Measurements from ENCODE around the gene SUPT3H.

The SUPT3H gene

GRCh38 chr6:44789061-44789460, 588.7 kb downstream of the SUPT3H start:
- H3K9ac ChIP-seq (ENCODE audit: insufficient read length): no peak overlapping the region
- H3K9me3 ChIP-seq (ENCODE audit: low read depth, low read length): no peaks in the 10 kb centered on the region
- TF ChIP-seq POLR2AphosphoS5 (IDR thresholded peaks at IDR 0.05; ENCODE audit: borderline replicate concordance, low read depth, low read length): no peak
- no peak for TF ChIP-seq FOXP2 (optimal IDR thresholded peaks at IDR 0.05; ENCODE audit: control extremely low read depth, extremely low read length, insufficient read depth)
- no peak for TF ChIP-seq EZH2 (IDR thresholded peaks at IDR 0.05)
- H3K27ac ChIP-seq: no peak overlapping the region
- H3K36me3 ChIP-seq (ENCODE audit: insufficient read depth, low read length): no peaks in the 10 kb centered on the region
- no peak overlapping the region for H3K4me3 ChIP-seq
- no peak for DNase-seq (ENCODE audit: low read depth, low spot score)

- no peaks in the 10 kb centered on the region for H3K36me3 ChIP-seq (ENCODE audit: insufficient read depth, low read length)
- DNase-seq (ENCODE audit: low read depth, low spot score): no peak
- no peak overlapping the region for H3K27ac ChIP-seq
- no peaks in the 10 kb centered on the region for H3K9me3 ChIP-seq (ENCODE audit: low read depth, low read length)
- no peak overlapping the region for H3K4me3 ChIP-seq
- no peak overlapping the region for H3K9ac ChIP-seq (ENCODE audit: insufficient read length)
- no peak for TF ChIP-seq POLR2AphosphoS5 (IDR thresholded peaks at IDR 0.05; ENCODE audit: borderline replicate concordance, low read depth, low read length)
- no peak for TF ChIP-seq EZH2 (IDR thresholded peaks at IDR 0.05)
Observed at GRCh38 chr6:44788387-44788981, 589.2 kb downstream of the SUPT3H start.

GRCh38 chr6:44787254-44787834, 590.4 kb downstream of the SUPT3H start:
- Histone ChIP-seq H3K9ac (ENCODE audit: insufficient read length) (no peak overlapping the region), H3K27ac (no peak overlapping the region), H3K9me3 (ENCODE audit: low read depth, low read length) (no peaks in the 10 kb centered on the region), H3K4me3 (no peak overlapping the region), H3K36me3 (ENCODE audit: insufficient read depth, low read length) (no peaks in the 10 kb centered on the region)
- TF ChIP-seq POLR2AphosphoS5 (IDR thresholded peaks at IDR 0.05; ENCODE audit: borderline replicate concordance, low read depth, low read length): no peak
- no peak for TF ChIP-seq FOXP2 (optimal IDR thresholded peaks at IDR 0.05; ENCODE audit: control extremely low read depth, extremely low read length, insufficient read depth)
- no peak for TF ChIP-seq EZH2 (IDR thresholded peaks at IDR 0.05)
- no peak for DNase-seq (ENCODE audit: low read depth, low spot score)

GRCh38 chr6:44785130-44785529, 592.6 kb downstream of the SUPT3H start:
- Histone ChIP-seq H3K9me3 (ENCODE audit: low read depth, low read length) (no peaks in the 10 kb centered on the region), H3K36me3 (ENCODE audit: insufficient read depth, low read length) (no peaks in the 10 kb centered on the region), H3K9ac (ENCODE audit: insufficient read length) (no peak overlapping the region), H3K27ac (no peak overlapping the region), H3K4me3 (no peak overlapping the region)
- TF ChIP-seq FOXP2 (optimal IDR thresholded peaks at IDR 0.05; ENCODE audit: control extremely low read depth, extremely low read length, insufficient read depth): no peak
- TF ChIP-seq EZH2 (IDR thresholded peaks at IDR 0.05): no peak
- no peak for TF ChIP-seq POLR2AphosphoS5 (IDR thresholded peaks at IDR 0.05; ENCODE audit: borderline replicate concordance, low read depth, low read length)
- no peak for DNase-seq (ENCODE audit: low read depth, low spot score)

- Histone ChIP-seq H3K27ac (no peak overlapping the region), H3K4me3 (no peak overlapping the region), H3K9me3 (ENCODE audit: low read depth, low read length) (no peaks in the 10 kb centered on the region), H3K36me3 (ENCODE audit: insufficient read depth, low read length) (no peaks in the 10 kb centered on the region), H3K9ac (ENCODE audit: insufficient read length) (no peak overlapping the region)
- TF ChIP-seq POLR2AphosphoS5 (IDR thresholded peaks at IDR 0.05; ENCODE audit: borderline replicate concordance, low read depth, low read length): no peak
- no peak for TF ChIP-seq FOXP2 (optimal IDR thresholded peaks at IDR 0.05; ENCODE audit: control extremely low read depth, extremely low read length, insufficient read depth)
- no peak for TF ChIP-seq EZH2 (IDR thresholded peaks at IDR 0.05)
- no peak for DNase-seq (ENCODE audit: low read depth, low spot score)
Observed at GRCh38 chr6:44784195-44784594, 593.5 kb downstream of the SUPT3H start.

- Histone ChIP-seq H3K9me3 (ENCODE audit: low read depth, low read length) (no peaks in the 10 kb centered on the region), H3K9ac (ENCODE audit: insufficient read length) (no peak overlapping the region)
- no peak for DNase-seq (ENCODE audit: low read depth, low spot score)
Observed at GRCh38 chr6:44782892-44783291, 594.8 kb downstream of the SUPT3H start.

GRCh38 chr6:44781912-44782597, 595.7 kb downstream of the SUPT3H start:
- H3K4me3 ChIP-seq: no peak overlapping the region
- H3K9ac ChIP-seq (ENCODE audit: insufficient read length): no peak overlapping the region
- H3K9me3 ChIP-seq (ENCODE audit: low read depth, low read length): no peaks in the 10 kb centered on the region
- TF ChIP-seq POLR2AphosphoS5 (IDR thresholded peaks at IDR 0.05; ENCODE audit: borderline replicate concordance, low read depth, low read length) (no peak), FOXP2 (optimal IDR thresholded peaks at IDR 0.05; ENCODE audit: control extremely low read depth, extremely low read length, insufficient read depth) (no peak), EZH2 (IDR thresholded peaks at IDR 0.05) (no peak)
- DNase-seq (ENCODE audit: low read depth, low spot score): no peak
- H3K36me3 ChIP-seq (ENCODE audit: insufficient read depth, low read length): no peaks in the 10 kb centered on the region
- H3K27ac ChIP-seq: no peak overlapping the region

More at GRCh38 chr6:44782892-44783291, 594.8 kb downstream of the SUPT3H start:
- H3K36me3 ChIP-seq (ENCODE audit: insufficient read depth, low read length): no peaks in the 10 kb centered on the region
- no peak for TF ChIP-seq EZH2 (IDR thresholded peaks at IDR 0.05)
- no peak for TF ChIP-seq POLR2AphosphoS5 (IDR thresholded peaks at IDR 0.05; ENCODE audit: borderline replicate concordance, low read depth, low read length)
- no peak for TF ChIP-seq FOXP2 (optimal IDR thresholded peaks at IDR 0.05; ENCODE audit: control extremely low read depth, extremely low read length, insufficient read depth)
- H3K27ac ChIP-seq: no peak overlapping the region
- H3K4me3 ChIP-seq: no peak overlapping the region

- Histone ChIP-seq H3K4me3 (no peak overlapping the region), H3K9ac (ENCODE audit: insufficient read length) (no peak overlapping the region), H3K27ac (no peak overlapping the region), H3K9me3 (ENCODE audit: low read depth, low read length) (no peaks in the 10 kb centered on the region), H3K36me3 (ENCODE audit: insufficient read depth, low read length) (no peaks in the 10 kb centered on the region)
- DNase-seq (ENCODE audit: low read depth, low spot score): no peak
- no peak for TF ChIP-seq FOXP2 (optimal IDR thresholded peaks at IDR 0.05; ENCODE audit: control extremely low read depth, extremely low read length, insufficient read depth)
- TF ChIP-seq EZH2 (IDR thresholded peaks at IDR 0.05): no peak
- TF ChIP-seq POLR2AphosphoS5 (IDR thresholded peaks at IDR 0.05; ENCODE audit: borderline replicate concordance, low read depth, low read length): no peak
Observed at GRCh38 chr6:44780161-44780560, 597.6 kb downstream of the SUPT3H start.

All from SK-N-MC (cell line).